Stimulated activated CD4-positive, alpha-beta T cell treated with anti-CD3 and anti-CD28 coated beads, Interleukin-15, amount 100 ng/mL, for 48 hours (primary cell): ENCODE results near the gene DOCK1.
A peak's percentile ranks its signal among the peaks of the same experiment; 100 is the strongest.

ENCODE experiments used
- DNase-seq, 2 donors: peaks; one replicate each; pipeline ENCODE4 v3.0.0-alpha.2; 2020; ENCODE audit warnings: low read depth in 2 of 2

Gene DOCK1

DNA sequence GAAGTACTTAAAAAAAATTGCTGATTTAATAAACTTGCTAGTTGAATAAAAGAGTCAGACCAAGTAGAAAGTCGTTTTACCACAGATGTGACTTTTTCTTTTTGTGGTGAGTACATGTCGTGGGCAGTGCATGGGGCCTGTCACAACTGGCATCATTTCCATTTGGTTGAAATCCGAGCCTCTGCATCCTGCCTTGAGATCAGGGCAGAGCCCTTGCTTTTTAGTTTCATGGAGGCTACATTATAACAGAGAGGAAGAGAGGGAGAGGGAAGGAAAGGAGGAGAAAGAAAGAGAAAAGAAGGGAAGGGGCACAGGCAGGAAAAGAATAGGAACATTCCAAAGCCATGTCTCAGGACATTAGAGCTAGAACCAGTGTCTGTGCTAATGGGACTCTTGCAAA, 311.6 kb downstream of the DOCK1 start:
- DNase-seq = no peak

DNA sequence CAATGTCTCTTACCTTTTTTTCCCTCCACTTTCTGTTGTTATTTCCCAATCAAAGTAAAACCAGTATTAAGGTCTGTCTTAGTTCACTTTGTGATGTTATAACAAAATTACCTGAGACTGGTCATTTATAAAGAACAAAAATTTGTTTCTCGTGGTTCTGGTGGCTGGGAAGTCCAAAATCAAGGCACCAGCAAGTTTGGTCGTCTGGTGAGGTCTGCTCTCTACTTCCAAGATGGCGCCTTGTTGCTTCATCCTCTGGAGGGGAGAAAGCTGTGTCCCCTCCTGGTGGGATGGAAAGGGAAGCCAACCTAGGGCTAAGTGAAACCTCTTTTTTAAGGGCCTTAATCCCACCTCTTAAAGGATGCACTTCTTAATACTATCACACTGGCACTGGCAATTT, 313.4 kb downstream of the DOCK1 start:
- no peak for DNase-seq

DNA sequence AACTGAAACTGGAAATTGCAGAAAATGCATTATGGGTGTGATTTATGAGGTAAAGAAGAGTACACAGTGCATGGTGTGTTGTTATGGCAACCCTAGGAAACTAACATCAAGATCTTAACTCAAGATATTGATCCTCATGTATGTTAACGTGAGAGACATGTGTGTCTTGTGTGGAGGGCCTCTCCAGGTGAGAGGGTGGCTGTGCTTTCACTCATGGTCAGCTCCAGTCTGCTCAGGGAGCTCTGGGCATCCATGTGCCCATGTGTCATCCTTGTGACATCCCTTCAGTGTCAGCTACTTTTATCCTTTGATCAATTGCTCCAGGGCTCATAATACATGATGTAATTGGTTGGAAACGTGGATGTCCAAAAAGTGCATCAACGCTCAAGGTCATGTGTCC, 316.1 kb downstream of the DOCK1 start:
- DNase-seq = no peak

DNA sequence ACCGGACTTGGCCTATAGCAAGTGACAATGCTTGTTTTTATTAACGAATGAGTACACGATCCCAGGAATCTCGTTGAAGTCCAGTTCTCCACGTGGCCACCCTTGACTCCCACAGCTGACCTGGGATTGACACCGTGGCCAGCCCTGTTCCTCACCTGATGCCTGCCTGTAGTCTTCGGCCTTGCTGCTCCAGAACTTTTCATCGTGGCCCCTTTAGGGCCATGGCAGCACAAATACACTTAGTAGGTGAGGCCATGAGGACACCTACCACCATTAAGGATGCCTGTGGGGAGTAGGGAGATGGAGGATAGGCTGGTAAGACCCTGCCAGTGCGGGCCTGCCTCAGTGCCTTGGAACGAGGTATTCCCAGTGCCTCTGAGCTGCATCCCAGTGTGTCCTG, 321.8 kb downstream of the DOCK1 start:
- no peak for DNase-seq

DNA sequence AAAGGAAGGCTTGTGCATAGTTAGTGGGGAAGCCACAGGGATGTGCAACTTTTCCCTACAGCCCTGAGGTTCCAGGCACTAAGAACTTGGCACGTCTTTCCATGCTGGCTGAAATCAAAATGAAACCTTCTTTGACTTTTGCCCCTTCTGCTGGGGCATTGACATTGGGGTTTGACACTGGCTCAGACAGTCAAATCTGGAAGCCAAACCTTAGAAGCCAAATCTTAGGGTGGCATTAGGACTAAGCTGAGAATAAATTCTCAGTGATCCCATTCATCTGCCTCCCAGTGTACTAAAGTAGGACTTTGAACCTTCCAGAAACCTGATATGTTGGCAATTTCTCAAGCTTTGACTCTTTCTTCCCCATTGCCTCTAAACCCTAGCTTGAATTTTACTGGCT, 322.4 kb downstream of the DOCK1 start:
- DNase-seq = no peak

DNA sequence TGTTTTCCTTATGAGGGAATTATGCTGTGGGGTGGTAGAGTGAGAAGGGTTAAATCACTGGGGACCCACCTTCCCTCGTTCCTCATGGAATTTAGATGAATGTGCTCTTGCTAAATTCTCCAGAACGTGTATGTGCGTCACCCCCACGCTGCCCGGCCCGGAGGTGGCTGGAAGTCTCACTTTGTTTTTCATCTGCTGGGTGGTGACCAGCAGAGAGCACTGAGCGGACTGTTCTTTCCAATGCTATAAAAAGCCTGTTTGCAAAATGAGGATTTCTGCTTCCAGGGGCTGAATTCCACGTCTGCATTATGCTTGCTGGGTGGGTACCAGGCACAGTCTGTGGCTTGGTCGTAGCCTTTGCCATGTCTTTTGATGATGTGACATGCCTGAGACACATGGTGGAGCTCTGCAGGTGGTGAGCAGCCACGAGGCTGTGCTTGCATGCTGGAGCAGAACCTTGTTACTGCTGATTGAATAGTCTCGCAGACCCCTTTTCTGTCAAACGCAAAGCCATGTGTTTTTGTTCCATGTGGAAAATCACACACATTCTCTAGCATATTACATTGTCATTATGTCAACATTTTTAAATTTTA, 323.1 kb downstream of the DOCK1 start:
- DNase-seq = no peak

DNA sequence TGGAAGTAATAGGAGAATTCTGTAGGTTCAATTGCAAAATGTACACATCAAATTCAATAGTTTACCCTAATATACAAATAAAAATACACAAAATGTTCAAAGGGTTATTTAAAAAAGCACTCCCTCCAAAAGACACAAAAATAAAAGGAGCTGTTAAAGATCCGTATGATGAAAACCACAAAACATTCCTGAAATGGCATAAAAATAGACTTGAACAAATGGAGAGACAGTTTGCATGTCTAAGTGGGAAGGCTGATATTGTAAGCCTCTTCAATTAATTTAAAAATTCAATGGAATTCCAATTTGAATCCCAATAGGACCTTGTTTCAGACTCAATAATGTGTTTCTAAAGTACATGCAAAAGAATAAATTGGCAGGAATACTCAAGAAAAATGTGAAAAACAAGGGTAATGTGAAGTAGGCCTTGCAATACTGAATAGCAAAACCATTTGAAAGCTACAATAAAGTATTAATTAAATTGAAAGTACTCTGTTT, 329.1 kb downstream of the DOCK1 start:
- no peak for DNase-seq

DNA sequence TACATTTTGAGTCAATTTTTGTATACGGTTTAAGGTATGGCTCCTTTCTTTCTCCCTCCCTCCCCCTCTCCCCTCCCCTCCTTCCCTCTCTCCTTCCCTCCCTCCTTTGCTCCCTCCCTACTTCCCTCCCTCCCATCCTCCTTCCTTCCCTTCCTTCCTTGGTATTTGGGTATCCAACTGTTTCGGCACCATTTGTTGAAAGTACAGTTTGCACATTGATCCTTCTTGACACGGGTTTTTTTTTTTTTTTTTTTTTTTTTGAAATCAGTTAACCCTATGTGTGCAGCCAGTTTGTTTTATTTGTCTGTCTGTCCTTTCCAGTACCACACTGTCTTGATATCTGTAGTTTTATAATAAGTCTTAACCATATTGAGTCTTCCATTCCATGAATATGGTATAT, 331.0 kb downstream of the DOCK1 start:
- DNase-seq = no peak

DNA sequence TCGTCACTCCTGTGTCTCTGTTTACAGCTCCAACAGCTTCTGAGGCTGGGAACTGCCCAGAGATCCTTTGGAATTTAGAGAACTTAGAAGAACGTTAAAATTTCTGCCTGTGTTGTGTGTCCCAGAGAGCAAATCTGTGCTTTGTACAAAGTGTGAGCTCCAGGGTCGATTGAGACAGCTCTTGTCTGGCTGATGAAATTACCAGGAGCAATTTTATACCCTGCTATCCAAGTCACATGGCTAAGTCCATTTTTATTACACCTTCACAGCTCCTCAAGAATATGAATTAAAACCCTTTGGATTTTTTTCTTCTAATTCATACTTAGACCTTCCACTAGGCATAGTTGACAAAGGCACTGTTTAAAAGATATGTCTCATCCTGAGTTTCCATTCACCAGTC, 337.7 kb downstream of the DOCK1 start:
- no peak for DNase-seq

DNA sequence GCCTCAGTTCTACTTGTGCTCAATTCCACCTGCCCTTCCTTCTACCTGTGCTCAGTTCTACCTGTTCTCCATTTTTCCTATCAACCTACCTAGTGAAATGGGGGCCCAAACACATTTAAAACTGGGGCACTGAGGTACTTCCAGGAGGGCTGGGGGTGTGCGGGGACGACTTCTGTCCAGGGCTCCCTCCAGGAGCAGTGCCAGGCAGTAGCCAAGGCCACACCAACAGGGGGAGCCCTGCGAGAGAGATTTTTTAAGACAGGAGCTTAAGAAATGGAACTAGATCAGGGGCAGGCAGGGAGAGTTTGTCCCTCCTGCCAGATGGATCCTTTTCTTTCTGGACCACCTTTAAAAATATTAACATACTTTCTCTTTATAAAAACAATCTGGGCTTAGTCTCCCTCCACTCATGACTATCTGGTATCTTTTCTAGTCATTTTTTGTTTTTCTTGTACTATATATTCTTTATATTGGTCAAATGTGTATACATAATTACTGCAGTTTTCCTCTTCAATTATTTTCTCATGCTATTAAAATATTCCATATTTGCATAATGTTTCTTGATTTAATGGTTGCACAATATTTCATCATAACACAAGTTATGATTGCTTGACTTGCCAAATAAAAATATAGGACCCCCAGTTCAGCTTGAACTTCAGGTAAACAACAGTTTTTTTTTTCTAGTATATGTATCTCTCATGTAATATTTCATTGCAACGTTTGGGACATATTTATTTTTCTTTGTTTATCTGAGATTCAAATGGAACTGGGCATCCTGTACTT, 338.5 kb downstream of the DOCK1 start:
- DNase-seq = peak; percentile 10 to 11

DNA sequence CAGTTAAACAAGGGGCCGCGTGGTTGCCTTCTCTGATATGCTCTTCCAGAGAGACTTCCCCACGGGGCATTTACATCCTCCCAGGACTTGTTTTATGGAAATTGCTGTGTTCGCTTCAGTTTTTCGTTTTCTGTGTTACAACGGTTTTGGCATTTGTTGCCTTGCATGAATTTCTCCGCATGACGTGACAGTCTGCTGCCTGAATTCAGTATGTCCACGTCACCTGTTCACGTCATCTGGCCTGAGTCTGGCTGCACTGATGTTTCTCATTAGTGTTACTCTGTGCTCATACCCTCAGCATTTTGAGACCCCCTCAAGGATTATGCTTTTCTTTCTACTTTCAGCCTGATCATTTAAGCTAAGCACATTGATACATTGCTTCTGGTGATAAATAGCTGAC, 340.2 kb downstream of the DOCK1 start:
- no peak for DNase-seq

DNA sequence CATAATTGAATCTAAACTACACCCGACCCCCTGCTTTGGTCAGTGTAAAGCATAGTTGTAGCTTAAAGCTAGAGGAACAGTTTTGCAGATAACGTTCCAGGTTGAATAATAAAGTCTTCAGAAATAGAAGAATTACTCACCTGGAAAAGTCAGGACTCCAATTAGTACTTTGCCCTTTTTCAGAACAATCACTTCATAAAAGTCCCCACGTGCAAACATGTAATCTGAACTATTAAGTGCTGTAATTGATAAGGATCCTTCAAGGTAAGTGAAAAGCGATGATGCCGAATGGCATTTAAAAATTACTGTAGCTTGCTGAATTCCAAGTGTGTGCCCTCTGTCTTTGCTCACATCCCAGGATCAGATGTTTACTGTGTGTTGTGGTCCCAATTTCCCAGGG, 344.8 kb downstream of the DOCK1 start:
- DNase-seq = no peak

DNA sequence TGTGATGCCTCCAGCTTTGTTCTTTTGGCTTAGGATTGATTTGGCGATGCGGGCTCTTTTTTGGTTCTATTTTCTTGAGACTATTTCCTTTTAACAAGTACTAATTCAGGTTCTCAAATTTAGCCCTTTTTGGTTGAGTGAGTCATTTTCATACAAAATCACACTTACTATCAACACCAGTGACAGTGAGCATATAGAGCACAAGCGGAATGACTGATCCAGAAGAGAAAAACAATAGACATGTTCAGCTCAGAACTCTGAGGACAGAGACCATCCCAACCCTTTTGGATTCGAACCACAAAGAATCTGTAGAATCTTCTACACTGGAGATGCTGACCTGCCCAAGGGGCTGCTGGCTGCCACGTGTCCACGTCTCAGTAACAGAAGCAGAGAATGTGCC, 347.6 kb downstream of the DOCK1 start:
- DNase-seq = no peak

DNA sequence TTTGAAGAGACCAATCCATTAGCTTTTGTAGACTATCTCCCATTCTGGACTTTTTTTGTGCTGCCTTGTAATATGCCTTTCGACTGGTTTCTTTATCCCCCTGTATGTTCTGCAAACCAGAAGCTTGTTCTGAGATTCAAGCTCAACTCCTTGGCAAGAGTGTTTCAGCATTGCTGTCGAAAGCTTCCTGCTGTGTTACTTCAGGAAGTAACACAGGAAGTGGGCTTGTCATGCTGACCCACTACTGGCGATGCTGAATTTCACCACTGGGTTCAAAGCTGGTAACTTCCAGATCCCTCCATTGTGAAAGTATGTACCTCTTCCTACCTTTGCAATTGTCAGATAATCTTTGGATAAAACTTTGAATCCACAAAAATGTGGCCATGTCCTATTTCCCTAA, 349.0 kb downstream of the DOCK1 start:
- DNase-seq = no peak

DNA sequence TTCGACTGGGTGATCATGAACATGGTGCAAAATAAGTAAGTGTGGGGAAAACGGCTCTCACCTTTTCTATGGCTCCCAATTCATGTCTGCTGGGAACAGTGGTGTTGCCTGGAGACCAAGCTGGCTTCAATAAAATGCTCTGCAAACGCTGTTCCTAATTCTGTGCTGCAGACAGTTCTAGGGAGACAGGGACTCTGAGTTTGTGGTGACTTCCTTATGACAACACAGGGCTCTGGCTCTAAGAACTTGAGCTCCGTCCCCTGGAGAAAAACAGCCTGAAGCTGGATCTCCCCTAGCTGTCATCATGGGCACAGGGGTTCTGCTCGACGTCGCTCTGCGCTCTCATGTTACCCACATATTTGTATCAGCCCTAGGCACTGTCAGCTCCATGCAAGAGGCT, 352.2 kb downstream of the DOCK1 start:
- DNase-seq = no peak

DNA sequence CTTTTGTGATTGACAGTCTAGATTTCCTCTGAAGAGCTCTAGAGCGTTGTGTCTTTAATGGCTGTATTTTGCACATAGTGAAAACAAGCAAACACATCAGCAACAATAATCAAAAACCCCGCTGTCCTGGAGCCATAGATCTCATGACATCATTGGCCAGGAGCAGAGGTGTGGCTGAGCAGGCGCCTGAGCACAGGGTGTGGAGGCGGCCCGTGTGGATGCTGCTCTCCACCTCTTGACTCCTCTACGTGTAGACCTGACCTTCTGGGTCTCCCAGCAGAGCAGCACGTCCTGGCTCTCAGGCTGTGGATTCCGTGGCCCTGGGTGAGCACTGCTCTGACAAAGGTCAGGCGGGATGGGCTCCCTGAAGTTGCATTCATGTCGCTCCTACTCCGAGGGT, 354.1 kb downstream of the DOCK1 start:
- no peak for DNase-seq

DNA sequence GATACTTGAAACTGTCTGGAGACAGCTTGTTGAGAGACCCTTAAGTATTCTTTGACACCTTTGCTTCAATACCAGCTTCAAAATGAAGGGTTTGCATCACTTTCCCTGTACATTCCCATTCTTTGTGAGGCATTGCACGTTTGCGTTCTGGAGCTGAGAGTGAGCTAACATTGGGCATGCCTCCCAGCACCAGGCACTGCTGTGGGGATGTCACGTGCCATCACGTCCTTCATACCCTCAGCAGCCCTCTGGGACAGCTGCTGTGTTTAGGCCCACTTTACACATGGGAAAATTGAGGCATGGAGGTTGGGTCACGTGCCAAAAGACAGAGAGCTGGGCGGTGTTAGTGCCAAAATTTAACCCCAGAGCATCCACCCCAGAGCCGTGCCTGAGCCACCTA, 357.4 kb downstream of the DOCK1 start:
- no peak for DNase-seq

DNA sequence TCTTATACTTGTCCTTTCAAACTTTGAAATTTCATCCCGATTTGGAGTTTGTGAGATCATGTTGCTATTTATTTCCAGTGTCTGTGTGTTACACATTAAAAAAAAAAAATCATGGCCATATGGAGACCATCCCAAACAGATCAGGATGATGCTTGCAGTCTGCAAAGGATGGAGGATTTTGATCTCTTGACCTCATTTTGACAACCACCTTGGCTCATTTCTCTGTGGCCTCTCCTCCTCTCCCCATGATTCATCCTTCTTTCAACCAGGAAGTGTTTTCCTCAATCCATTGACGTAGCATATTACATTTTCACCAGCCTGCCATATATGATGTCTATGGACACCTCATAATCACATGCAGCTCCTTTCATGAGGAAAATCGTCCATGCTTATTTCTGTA, 360.1 kb downstream of the DOCK1 start:
- DNase-seq = no peak

DNA sequence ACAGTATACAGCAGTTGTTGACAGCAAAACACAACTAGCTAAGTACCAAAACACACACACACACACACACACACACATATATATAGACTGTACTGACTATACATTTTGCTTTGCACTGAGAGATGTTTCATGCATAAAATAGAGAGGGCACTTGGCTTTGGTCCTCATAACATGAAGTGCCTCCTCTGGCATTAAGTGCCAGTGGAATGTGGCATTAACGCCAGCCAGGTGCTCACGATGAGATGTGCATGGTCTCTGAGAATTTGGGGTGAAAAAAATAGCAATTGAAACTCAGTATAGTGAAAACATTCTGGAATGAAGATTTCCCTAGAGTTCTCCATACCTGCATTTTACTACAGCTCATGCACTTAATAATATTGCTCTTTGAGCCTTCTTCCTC, 361.2 kb downstream of the DOCK1 start:
- DNase-seq = no peak

DNA sequence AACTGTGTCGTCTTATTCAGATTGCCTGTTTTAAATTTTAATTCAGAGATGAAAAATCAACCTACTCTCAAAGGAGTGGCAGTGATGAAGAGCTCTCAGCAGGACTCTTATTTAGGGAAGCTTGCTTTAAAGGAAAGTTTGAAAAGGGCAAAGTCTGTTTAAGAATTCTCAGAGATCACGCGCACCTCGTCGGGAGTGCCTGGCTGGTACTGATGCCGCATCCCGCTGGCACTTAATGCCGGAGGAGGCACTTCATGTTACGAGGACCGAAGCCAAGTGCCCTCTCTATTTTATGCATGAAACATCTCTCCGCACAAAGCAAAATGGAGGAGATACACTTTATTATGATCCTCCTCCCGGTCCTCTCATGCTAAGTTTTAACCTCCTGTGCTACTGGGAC, 362.2 kb downstream of the DOCK1 start:
- DNase-seq = no peak

DNA sequence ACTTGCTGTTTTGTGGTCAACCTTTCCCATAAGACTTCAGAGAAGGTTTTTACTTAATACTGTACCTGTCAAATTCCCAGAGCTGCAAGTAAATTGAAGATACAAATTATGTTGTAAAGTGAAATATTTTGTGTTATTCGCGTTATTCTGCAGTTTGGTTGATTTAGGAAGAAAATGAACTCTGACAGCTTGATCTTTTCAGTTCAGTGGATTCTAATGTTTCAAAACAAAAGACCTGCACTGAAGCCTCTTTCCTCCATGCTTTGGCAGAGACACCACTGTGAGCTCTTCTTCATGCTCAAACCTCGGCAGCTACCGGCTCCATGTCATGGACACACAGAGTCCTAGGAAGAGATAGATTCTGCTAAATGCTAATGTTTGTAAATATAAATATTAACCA, 366.8 kb downstream of the DOCK1 start:
- DNase-seq = no peak

DNA sequence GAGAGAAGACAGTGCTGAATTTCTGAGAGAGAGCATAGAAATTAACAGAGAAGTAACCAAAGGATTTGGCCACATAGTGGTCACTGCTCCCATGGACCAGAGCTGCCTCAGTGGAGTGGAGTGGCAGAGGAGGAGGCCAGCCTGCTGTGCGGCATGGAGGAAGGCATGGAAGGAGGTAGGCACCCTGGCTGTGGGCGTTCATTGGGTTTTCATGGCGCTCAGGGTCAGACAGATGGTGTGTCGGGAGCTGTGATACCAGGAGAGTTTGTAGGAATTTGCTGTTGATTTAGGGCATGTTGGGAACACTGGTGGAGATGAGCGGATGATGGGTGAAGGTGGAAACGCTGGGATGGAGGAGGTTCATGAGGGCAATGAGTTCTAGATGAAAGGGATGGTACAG, 370.0 kb downstream of the DOCK1 start:
- no peak for DNase-seq

DNA sequence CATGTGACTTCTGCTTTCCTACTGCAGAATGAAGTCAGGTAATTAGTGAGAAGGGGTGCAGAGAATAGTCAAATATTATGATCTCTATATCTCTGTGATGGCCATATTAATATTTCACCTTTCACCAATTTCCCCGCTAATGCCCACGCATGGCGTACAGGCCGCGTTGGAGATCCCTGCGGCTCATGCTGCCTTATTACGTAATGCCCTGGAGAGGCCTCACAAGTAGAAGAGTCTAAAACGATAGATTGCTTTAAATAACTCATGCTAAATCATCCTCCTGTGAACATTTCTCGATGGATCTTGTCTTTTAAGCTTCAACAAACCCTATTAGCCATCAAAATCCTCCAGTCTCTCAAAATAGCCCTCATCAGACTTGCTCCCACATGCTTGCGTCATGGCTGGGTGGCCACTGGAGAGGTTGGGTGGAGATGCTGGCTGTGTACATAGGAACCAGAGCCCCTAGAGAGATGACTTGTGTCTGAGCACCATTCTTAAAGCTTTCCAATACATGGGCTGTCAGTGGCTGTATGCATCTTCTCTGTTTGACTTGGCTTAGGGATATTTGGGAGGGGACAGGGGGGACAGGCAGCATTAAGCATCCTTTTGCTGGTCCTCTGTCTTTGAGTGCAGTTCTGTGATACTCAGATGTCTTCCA, 370.7 kb downstream of the DOCK1 start:
- DNase-seq = no peak
